ENCODE results near the gene DNMT3B.
"Not testable (repeated sequence)": the region's sequence is repeated elsewhere in the genome, so short reads cannot be mapped to it uniquely, and the experiment has no call there.

The DNMT3B gene

GRCh38 chr20:32792316-32792715, 30.1 kb downstream of the DNMT3B start:
- DNase-seq (ENCODE audit: low read depth in 2 of 2): peak; percentile 21 to 31

- no peak for DNase-seq (ENCODE audit: low read depth in 2 of 2)
Measured at GRCh38 chr20:32792731-32793458, 30.7 kb downstream of the DNMT3B start.

DNA sequence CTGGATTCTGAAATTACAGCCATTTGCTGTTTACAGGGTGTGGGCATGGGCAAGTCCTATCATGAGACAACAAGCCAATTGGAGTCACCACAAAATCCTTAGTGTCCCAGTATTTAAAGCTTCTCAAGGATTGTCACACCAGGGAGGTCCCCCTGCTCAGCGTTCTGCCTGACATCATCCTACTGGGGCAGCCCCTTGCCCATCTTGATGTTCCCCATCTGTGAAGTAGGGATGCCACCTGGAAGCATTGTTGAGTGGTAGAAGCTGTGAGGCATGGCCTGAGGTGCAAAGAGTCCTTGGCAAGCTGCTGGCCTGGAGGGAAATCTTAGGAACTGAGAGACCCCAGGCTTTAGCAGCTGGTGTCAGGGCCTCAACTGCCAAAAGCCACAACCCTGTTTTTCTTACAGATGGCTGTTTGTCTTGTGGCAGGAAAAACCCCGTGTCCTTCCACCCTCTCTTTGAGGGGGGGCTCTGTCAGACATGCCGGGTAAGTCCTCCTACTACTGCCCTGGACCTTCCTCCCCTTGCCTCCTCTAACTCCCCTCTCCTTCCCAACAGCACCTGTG, 34.3 kb downstream of the DNMT3B start:
- DNase-seq (ENCODE audit: low read depth in 2 of 2): no peak

DNA sequence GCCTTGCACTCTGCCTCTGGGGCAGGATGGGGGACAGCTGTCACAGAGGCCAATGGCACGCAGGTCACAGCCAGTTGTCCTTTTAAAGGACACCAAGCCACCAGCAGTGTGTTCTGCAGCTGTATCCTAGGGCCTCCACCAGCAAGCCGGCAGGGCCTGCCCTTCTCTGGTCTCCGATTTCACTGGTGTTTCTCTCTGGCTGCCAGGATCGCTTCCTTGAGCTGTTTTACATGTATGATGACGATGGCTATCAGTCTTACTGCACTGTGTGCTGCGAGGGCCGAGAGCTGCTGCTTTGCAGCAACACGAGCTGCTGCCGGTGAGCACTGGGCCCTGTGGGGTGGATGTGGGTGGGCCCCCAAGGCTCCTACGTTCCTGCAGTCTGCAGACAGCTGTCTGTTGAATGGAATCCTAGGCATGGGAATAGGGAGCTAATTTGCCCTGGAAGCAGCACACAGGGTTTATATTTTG, 34.8 kb downstream of the DNMT3B start:
- no peak for DNase-seq (ENCODE audit: low read depth in 2 of 2)

DNA sequence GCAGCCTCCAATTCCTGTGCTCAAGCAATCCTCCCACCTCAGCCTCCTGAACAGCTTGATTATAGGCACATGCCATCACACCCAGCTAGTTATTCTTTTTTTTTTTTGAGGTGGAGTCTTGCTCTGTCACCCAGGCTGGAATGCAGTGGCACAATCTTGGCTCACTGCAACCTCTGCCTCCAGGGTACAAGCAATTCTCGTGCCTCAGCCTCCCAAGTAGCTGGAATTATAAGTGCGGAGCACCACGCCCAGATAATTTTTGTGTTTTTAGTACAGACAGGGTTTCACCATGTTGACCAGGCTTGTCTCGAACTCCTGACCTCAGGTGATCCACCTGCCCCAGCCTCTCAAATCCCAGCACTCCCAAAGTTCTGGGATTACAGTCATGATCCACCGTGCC, 35.4 kb downstream of the DNMT3B start:
- not testable (repeated sequence) for DNase-seq (ENCODE audit: low read depth in 2 of 2)

GRCh38 chr20:32798046-32798981, 36.1 kb downstream of the DNMT3B start:
- DNase-seq (ENCODE audit: low read depth in 2 of 2): no peak

DNA sequence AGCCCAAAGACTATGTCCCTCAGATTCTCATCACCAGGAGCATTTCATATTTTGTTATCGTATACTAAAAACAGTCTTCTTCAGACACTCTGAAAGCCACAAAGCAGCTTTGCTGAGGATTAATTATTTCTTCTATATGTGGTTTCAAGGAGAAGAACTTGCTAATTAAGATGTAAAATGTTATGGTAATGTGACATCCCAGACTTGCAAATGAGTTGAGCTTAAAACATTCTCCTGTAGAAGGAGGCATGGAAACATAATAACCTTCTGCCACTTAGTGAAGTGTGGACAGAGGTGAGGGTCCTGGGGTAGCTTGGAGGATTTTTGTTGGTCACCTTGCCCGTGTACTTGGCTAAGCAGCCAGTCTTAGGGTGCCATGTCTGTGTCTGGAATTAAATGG, 40.9 kb downstream of the DNMT3B start:
- no peak for DNase-seq (ENCODE audit: low read depth in 2 of 2)

- no peak for DNase-seq (ENCODE audit: low read depth in 2 of 2)
Measured at GRCh38 chr20:32804022-32804715, 42.0 kb downstream of the DNMT3B start.

DNA sequence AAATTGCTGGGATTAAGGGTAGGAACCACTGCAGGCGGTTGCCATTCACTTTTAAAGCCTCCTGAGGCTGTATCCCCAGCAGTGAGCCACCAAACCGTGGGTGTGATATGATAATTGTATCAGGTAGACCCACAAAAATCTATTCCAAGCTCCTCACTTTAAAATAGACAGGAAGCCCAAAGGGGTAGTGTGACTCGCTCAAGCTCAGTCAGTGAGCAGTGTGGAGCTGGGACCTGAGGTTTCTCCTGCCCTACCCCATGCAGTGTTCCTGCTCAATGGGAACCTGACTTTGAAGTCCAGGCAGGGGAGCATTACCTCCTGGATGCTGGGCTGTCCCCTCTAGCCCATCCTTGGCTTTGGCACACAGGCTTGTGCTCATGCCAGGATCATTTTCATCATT, 42.6 kb downstream of the DNMT3B start:
- no peak for DNase-seq (ENCODE audit: low read depth in 2 of 2)

GRCh38 chr20:32805721-32806120, 43.5 kb downstream of the DNMT3B start:
- no peak for DNase-seq (ENCODE audit: low read depth in 2 of 2)

DNA sequence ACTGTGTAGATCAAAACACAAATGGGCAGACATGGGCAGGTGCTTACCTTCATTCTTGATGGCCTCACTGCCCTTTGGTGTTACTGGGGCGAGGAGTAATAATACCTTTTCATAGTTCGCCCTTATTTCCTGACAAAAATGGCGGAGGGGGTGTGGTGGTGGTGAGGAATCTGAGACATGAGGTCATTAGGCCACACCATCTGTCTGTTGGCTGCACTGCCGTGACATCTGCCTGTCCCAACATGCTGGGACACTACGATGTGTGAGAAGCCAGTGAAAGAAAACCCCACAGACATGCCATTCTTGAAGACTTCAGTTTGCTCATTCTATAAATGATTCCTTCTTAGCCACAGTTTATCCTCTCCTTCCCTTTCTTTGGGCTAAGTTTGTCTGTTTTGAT, 44.2 kb downstream of the DNMT3B start:
- DNase-seq (ENCODE audit: low read depth in 2 of 2): no peak

GRCh38 chr20:32807706-32808105, 45.5 kb downstream of the DNMT3B start:
- no peak for DNase-seq (ENCODE audit: low read depth in 2 of 2)

GRCh38 chr20:32808438-32808837, 46.3 kb downstream of the DNMT3B start:
- DNase-seq (ENCODE audit: low read depth in 2 of 2): no peak

DNA sequence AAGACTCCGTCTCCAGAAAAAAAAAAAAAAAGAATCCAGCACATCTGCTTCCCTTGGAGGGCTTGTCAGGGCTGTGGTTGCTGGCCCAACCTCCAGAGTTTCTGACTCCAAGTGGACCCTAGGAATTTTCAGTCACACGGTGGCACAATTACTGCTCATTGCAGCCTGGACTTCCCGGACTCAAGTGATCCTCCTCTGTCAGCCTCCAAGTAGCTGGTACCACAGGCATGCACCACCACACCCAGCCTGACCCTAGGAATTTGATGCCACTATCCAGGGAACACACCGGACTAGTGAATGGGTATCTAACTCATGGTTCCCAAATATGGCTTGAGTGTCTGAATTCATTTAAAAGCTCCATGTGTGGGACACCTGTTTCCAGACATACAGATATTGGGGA, 47.7 kb downstream of the DNMT3B start:
- no peak for DNase-seq (ENCODE audit: low read depth in 2 of 2)

DNA sequence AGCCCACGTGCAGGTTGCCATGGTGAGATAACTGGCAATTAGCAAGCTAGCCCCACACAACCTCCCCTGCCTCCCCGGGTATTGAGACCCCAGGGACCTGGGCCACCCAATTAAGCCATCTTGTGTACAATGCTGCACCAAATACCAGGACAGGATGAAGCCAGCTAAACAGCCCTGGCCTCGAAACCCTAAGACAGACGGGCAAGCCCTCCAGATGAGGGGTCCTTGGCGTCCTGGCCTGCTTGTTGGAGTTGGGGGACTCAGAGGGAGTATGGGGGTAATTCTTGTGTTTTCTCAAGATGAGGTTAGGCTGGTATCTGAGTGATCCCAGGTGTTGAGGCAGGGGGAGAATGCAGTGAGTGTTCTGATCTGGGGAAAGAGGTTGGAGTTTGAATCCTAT, 48.8 kb downstream of the DNMT3B start:
- DNase-seq (ENCODE audit: low read depth in 2 of 2): no peak

DNA sequence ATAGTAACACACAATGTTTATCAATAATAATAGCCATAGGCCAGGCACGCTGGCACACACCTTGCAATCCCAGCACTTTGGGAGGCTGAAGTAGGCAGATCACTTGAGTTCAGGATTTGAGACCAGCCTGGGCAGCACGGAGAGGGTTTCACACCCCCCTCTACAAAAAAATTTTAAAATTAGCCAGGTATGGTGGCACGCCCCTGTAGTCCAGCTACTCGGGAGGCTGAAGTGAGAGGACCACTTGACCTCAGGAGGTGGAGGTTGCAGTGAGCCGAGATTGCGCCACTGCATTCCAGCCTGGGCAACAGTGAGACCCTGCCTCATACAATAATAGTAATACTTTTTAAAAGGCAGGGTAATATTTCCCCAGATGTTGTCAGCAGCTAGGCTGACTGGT, 49.7 kb downstream of the DNMT3B start:
- DNase-seq (ENCODE audit: low read depth in 2 of 2): no peak

- peak; percentile 62 to 80 for DNase-seq (ENCODE audit: low read depth in 2 of 2)
Measured at GRCh38 chr20:32819992-32820697, 58.0 kb downstream of the DNMT3B start.

- DNase-seq (ENCODE audit: low read depth in 2 of 2): no peak
Measured at GRCh38 chr20:32820698-32821377, 58.7 kb downstream of the DNMT3B start.

GRCh38 chr20:32822225-32822624, 60.0 kb downstream of the DNMT3B start:
- DNase-seq (ENCODE audit: low read depth in 2 of 2): no peak

DNA sequence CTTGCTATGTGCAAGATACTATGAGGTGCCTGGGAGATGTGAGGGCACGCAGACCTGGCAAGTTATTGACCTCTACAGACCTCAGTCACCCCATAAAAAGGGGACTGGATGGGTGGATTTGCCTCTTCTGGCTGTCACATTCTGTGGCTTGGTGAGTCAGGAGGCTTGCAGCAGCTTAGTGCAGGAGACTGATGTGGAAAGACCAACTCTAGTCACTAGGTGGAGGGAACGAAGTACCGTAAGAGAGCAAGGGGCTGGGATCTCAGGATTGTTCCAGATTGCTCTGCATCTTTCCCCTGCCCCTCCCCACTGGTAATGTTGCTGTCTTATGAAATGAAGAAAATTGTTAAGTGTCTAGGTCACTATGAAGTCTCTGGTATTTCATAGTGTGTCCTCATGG, 60.9 kb downstream of the DNMT3B start:
- peak in 1 of 2 donors; percentile 28 for DNase-seq (ENCODE audit: low read depth in 2 of 2)
